ENCODE data around the gene FOXI3.

FOXI3 gene

DNA sequence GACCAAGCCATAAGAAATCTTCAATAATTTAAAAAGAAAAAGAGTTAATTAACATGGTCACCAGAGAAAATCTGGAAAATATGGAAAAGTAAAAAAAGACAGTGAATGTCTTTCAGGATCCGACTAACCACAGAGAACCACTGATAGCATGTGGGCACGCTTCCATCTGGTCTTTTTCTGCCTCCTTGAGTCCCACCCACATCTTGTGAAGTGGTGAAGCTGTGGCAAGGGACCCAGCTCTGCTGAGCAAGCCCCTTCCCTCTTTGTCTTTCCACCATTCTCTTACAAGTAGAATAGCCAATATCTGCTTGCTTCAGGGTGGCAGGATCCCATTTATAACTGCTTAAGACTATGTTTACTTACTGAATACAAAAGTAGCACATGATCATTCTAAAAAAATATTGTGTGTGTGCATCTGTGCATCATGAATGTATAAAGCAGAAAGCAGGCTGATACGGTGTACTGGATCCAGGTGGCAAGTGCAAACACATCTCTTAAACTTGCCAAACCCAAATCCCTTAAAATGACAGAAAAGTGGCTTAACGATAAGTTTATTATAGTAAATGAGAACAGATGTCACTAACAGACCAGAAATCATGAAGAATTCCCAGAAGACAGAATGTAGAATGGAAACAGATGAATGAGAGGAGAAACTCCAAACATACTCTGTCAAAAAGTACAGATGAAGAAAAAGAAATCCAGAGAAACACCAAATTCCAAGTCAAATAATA, 52.3 kb downstream of the FOXI3 start:
- no peak for ATAC-seq
- TF ChIP-seq CSDC2 (CRISPR knock-in tag; IDR thresholded peaks at IDR 0.05) (no peak), TCF4 (CRISPR knock-in tag; IDR thresholded peaks at IDR 0.05; ENCODE audit: borderline replicate concordance) (peak; percentile 66; the same call in 1 of the 2 replicates)

DNA sequence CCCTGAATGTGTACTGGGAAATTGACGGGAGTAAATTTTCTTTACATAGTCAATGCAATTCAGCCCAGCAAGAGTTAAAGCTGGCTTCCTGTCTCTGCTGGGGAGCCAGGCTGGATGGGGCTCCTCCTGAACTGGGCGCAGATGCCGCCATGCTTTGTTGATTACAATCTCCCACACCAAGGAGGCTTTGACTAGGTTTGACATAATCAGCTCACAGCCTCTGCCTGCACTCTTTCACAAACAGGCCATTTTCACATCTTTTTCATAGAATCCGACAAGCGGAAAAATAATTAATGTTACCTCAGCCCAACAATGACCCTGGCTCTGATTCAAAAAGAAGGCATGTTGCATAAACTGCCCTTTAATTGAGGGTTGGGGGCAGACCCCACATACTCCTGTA, 54.3 kb downstream of the FOXI3 start:
- TF ChIP-seq PPARA (CRISPR knock-in tag; IDR thresholded peaks at IDR 0.05; ENCODE audit: borderline replicate concordance) (no peak), SNAI2 (CRISPR knock-in tag; IDR thresholded peaks at IDR 0.05) (no peak)
- TF ChIP-seq, protein P1, sequence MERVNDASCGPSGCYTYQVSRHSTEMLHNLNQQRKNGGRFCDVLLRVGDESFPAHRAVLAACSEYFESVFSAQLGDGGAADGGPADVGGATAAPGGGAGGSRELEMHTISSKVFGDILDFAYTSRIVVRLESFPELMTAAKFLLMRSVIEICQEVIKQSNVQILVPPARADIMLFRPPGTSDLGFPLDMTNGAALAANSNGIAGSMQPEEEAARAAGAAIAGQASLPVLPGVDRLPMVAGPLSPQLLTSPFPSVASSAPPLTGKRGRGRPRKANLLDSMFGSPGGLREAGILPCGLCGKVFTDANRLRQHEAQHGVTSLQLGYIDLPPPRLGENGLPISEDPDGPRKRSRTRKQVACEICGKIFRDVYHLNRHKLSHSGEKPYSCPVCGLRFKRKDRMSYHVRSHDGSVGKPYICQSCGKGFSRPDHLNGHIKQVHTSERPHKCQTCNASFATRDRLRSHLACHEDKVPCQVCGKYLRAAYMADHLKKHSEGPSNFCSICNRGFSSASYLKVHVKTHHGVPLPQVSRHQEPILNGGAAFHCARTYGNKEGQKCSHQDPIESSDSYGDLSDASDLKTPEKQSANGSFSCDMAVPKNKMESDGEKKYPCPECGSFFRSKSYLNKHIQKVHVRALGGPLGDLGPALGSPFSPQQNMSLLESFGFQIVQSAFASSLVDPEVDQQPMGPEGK (CRISPR knock-in tag; IDR thresholded peaks at IDR 0.05; ENCODE audit: borderline replicate concordance), result no peak
- ATAC-seq, result no peak
